KMS-11 (cell line): ENCODE data around the gene CSRP3.
A peak's percentile ranks its signal among the peaks of the same experiment; 100 is the strongest.

Source experiments
- H2AFZ ChIP-seq: fragments of 200-600 bp; sonication (generic); 2 replicates; pipeline ENCODE4 v1.6.1; 2016; ENCODE audit warnings: antibody characterized with exemption, mixed run types, low read depth
- H3K27ac ChIP-seq: fragments of 200-600 bp; sonication (generic); 2 replicates; pipeline ENCODE4 v1.6.1; 2016; ENCODE audit warnings: mild to moderate bottlenecking, mixed run types
- H3K27me3 ChIP-seq: fragments of 200-600 bp; sonication (generic); 2 replicates; pipeline ENCODE4 v1.6.1; 2017; ENCODE audit warnings: mild to moderate bottlenecking, low read depth, mixed run types, moderate library complexity; ENCODE audit not compliant: insufficient read depth
- H3K36me3 ChIP-seq: fragments of 200-600 bp; sonication (generic); 2 replicates; pipeline ENCODE4 v1.6.1; 2017; ENCODE audit warnings: mild to moderate bottlenecking, mixed run types; ENCODE audit not compliant: insufficient read depth
- H3K4me1 ChIP-seq: fragments of 200-600 bp; sonication (generic); 2 replicates; pipeline ENCODE4 v1.6.1; 2016; ENCODE audit warnings: mild to moderate bottlenecking, low read depth, mixed run types; ENCODE audit not compliant: poor library complexity, severe bottlenecking
- H3K4me2 ChIP-seq: fragments of 200-600 bp; sonication (generic); 2 replicates; pipeline ENCODE4 v1.7.0; 2016; ENCODE audit warnings: mild to moderate bottlenecking, mixed run types
- H3K4me3 ChIP-seq: fragments of 200-600 bp; sonication (generic); IDR thresholded peaks from 2 replicates; pipeline ENCODE4 v1.6.1; 2017; ENCODE audit warnings: low read depth, low read length, mixed read lengths; ENCODE audit not compliant: insufficient read depth
- H3K79me2 ChIP-seq: fragments of 200-600 bp; sonication (generic); 2 replicates; pipeline ENCODE4 v1.6.1; 2016; ENCODE audit warnings: low read depth, mixed run types; ENCODE audit not compliant: insufficient read depth
- H3K9ac ChIP-seq: fragments of 200-600 bp; sonication (generic); 2 replicates; pipeline ENCODE4 v1.6.1; 2016; ENCODE audit warnings: mild to moderate bottlenecking, mixed run types
- H4K20me1 ChIP-seq: fragments of 200-600 bp; sonication (generic); 2 replicates; pipeline ENCODE4 v1.6.1; 2016; ENCODE audit warnings: mild to moderate bottlenecking, mixed run types; ENCODE audit not compliant: insufficient read depth
- CTCF ChIP-seq: fragments of 200-600 bp; sonication (generic); conservative IDR thresholded peaks from 2 replicates; pipeline ENCODE4 v1.6.1; 2017; ENCODE audit warnings: low read depth, mild to moderate bottlenecking, antibody characterized with exemption, low read length, moderate library complexity, mixed read lengths

CSRP3 gene

DNA sequence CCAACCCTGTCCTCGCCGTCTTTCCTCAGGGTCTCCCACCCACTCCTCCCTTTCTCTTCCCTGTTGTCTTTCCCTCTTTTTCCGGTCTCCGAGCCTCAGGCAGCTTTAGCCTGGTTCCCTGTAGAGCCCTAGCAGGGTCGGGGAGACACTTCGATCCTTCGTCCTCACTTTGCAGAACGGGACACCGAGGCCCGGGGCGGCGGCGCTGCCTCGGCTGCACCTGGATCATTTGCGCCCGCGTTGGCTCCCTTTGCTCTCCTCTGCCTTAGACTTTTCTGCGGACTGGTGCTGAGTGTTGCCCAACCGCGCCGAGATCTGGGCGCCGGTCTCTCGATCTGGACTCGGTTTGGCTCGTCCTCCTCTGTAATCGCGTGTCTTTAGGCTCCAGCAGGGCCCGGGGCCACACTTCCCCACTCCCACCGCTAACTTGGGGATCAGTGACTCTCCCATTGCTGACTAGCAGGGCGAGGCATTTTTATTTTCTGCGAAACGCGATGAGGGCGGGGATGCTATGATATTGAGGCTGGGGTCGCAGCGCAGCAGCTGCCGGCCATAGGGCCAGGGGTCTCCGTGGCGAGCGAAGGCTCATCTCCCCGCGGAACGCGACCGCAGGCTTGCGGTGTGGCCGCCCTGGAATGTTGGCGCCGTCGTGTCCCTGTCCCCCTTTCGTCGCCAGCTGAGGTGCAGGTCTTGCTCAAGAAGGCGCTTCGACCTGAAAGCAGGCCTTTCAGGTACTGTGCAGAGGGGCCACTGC lies 40.6 kb upstream of the CSRP3 start:
- Histone ChIP-seq H3K4me3 (no peak overlapping the region), H3K4me1 (peaks cover 18% of the 10 kb centered on the region), H3K9ac (no peak overlapping the region), H3K36me3 (no peaks in the 10 kb centered on the region), H3K27me3 (no peaks in the 10 kb centered on the region), H2AFZ (no peak overlapping the region), H3K4me2 (peak overlapping the region; percentile 51), H4K20me1 (no peaks in the 10 kb centered on the region), H3K79me2 (peaks cover 18% of the 10 kb centered on the region; the same call in 1 of the 2 replicates), H3K27ac (no peak overlapping the region)
- TF ChIP-seq CTCF: no peak

- peaks cover 18% of the 10 kb centered on the region; the same call in 1 of the 2 replicates for H3K79me2 ChIP-seq
- peaks cover 18% of the 10 kb centered on the region for H3K4me1 ChIP-seq
- peak overlapping the region; percentile 74 for H2AFZ ChIP-seq
- H3K4me3 ChIP-seq: no peak overlapping the region
- H3K27me3 ChIP-seq: no peaks in the 10 kb centered on the region
- peak overlapping the region; percentile 80 for H3K27ac ChIP-seq
- H3K9ac ChIP-seq: peak overlapping the region; percentile 95
- no peaks in the 10 kb centered on the region for H4K20me1 ChIP-seq
- H3K4me2 ChIP-seq: peak overlapping the region; percentile 51
- no peaks in the 10 kb centered on the region for H3K36me3 ChIP-seq
- TF ChIP-seq CTCF: no peak
Observed at GRCh38 chr11:19241260-19242178, 39.7 kb upstream of the CSRP3 start.

DNA sequence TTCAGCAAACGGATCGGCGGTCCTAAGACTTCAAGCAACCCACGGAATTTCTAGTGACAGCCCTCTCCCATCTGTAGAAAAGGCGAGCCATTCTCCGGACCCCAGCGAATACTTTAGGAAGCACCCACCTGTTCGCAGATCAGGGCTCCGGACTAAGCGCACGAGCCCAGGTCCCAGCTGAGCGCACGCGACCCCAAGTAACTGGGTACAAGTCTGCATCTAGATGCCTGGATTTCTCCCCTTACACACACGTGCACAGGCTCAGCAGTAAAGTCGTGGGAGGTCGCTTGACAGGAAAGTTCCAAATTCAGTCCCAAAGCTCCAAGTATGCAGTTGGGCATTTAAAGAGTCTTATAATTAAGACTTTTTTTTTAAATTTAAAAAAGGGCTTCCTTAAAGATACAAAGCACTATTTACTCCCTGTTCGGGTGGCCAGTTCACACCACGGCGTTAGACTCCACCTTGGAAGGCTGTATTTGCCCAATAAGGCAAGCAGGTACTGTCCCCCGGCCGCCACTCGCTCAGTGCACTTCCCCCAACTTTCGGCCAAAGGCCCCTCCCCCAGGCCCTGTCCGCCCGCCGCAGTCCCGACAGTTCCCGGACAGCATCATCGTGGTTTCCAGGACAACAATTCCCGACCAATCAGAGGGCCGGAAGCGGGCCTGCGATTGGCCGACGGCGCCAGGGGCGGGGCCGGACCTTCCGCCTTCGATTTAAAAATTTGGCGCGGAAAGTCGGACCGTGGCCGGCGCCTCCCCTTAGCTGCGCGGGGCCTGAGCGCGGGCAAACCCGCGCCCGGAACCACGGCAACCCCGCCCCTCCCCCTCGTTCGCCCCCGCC lies 38.9 kb upstream of the CSRP3 start, which contains the start of gene E2F8:
E2F8 (minus strand) TSS at position 526 of the 840 bp plus-strand sequence. CDS start 824 bp downstream, outside the sequence.
- Histone ChIP-seq H3K79me2 (peaks cover 18% of the 10 kb centered on the region; the same call in 1 of the 2 replicates), H4K20me1 (no peaks in the 10 kb centered on the region), H2AFZ (peak within 1 kb of the TSS; percentile 74), H3K4me3 (no peak within 1 kb of the TSS), H3K9ac (peak within 1 kb of the TSS; percentile 95), H3K27me3 (no peaks in the 10 kb centered on the region), H3K4me2 (peak within 1 kb of the TSS; percentile 72), H3K4me1 (peaks cover 18% of the 10 kb centered on the region), H3K36me3 (no peaks in the 10 kb centered on the region; the same call in 1 of the 2 replicates), H3K27ac (peak within 1 kb of the TSS; percentile 80)
- no peak for TF ChIP-seq CTCF

DNA sequence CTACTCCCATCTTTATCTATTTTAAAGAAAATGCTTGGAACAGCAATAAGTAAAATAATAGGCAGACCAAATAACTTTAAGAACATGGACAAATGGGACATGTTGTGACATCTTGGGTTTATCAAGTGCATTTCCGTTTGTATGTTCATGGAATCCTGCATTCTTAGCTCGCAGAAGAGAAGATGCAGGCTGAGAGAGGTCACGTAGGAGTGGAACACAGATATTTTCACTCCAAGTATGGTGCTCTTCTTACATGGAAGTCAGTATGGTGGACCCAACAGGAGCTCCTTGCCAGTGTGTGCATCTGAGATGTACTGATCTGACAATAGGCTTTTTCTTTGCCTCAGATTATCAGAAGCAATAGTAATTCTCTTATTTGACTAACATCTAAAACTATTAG lies 37.3 kb upstream of the CSRP3 start:
- no peaks in the 10 kb centered on the region for H3K27me3 ChIP-seq
- no peaks in the 10 kb centered on the region for H4K20me1 ChIP-seq
- no peak overlapping the region for H3K9ac ChIP-seq
- peaks cover 18% of the 10 kb centered on the region for H3K4me1 ChIP-seq
- no peaks in the 10 kb centered on the region; the same call in 1 of the 2 replicates for H3K36me3 ChIP-seq
- no peak overlapping the region for H2AFZ ChIP-seq
- no peak overlapping the region for H3K27ac ChIP-seq
- H3K79me2 ChIP-seq: peaks cover 18% of the 10 kb centered on the region; the same call in 1 of the 2 replicates
- H3K4me2 ChIP-seq: peak overlapping the region; percentile 72
- H3K4me3 ChIP-seq: no peak overlapping the region
- TF ChIP-seq CTCF: no peak
